Measurements from ENCODE around the gene IL36B.

The IL36B gene

DNA sequence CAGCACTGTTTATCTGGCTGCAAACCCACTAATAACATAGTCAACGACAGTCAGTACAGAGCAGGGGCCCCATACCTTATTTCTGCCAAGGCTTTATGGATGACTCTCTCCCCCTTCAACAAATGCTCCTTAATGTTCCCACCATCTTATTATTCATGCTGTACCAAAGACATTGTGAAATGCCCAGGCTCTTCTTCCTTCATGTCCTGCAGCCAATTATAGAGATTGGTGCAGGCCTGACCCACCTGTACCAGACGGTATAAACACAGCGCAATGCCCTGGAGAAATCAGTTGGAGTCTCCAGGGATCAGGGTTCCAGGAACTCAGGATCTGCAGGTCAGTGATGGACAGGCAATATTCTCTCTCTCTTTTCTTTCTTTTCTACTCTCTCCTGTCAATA is 15.0 kb upstream of the IL36B start, which contains the start of gene IL1F10:
Gene IL1F10 (plus strand): TSS at position 290 of the 400 bp plus-strand sequence. CDS start 4,769 bp downstream, outside the sequence.
- TF ChIP-seq Cebpa-rat (IDR thresholded peaks at IDR 0.05): no peak
- Histone ChIP-seq H3K27ac (no peak within 1 kb of the TSS), H3K9ac (no peak within 1 kb of the TSS), H3K36me3 (no peaks in the 10 kb centered on the region), H3K4me1 (no peaks in the 10 kb centered on the region), H3K4me3 (no peak within 1 kb of the TSS), H3K9me3 (peaks cover 7% of the 10 kb centered on the region), H3K27me3 (no peaks in the 10 kb centered on the region), H3K4me2 (no peak within 1 kb of the TSS), H4K20me1 (no peaks in the 10 kb centered on the region)

DNA sequence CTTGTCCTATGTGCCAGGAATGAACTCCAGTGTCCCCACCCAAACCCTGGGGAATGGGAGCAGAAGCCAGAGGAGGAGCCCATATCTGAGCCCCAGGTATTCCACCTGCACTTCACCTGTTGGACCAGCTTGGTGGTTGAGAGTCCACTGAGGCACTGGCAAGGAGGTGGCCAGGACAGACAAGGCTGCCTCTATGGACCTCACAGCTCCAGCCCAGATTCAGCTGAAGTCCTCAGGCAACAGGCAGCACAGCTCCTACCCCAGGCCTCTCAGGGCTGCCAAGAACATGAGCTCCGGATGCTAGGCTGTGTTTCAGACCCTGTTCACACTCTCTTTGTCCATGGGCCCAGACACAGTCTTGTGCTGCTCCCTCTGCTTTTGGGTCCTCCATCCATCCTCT is 12.2 kb upstream of the IL36B start:
- no peak for TF ChIP-seq Cebpa-rat (IDR thresholded peaks at IDR 0.05)
- Histone ChIP-seq H3K36me3 (no peaks in the 10 kb centered on the region), H3K4me3 (no peak overlapping the region), H3K4me1 (no peaks in the 10 kb centered on the region), H3K4me2 (no peak overlapping the region), H3K27me3 (no peaks in the 10 kb centered on the region), H3K27ac (no peak overlapping the region), H4K20me1 (no peaks in the 10 kb centered on the region), H3K9me3 (peaks cover 7% of the 10 kb centered on the region), H3K9ac (no peak overlapping the region)

DNA sequence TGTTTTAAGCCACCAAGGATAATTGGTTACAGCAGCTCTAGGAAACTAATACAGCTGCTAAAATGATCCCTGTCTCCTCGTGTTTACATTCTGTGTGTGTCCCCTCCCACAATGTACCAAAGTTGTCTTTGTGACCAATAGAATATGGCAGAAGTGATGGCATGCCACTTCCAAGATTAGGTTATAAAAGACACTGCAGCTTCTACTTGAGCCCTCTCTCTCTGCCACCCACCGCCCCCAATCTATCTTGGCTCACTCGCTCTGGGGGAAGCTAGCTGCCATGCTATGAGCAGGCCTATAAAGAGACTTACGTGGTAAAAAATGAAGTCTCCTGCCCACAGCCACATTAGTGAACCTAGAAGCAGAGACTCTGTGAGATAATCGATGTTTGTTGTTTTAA is 11.6 kb upstream of the IL36B start:
- TF ChIP-seq Cebpa-rat (IDR thresholded peaks at IDR 0.05): no peak
- no peaks in the 10 kb centered on the region for H3K36me3 ChIP-seq
- H3K9me3 ChIP-seq: peaks cover 7% of the 10 kb centered on the region
- H3K4me1 ChIP-seq: no peaks in the 10 kb centered on the region
- no peaks in the 10 kb centered on the region for H3K27me3 ChIP-seq
- no peaks in the 10 kb centered on the region for H4K20me1 ChIP-seq
- H3K27ac ChIP-seq: no peak overlapping the region
- no peak overlapping the region for H3K9ac ChIP-seq
- no peak overlapping the region for H3K4me3 ChIP-seq
- H3K4me2 ChIP-seq: no peak overlapping the region

DNA sequence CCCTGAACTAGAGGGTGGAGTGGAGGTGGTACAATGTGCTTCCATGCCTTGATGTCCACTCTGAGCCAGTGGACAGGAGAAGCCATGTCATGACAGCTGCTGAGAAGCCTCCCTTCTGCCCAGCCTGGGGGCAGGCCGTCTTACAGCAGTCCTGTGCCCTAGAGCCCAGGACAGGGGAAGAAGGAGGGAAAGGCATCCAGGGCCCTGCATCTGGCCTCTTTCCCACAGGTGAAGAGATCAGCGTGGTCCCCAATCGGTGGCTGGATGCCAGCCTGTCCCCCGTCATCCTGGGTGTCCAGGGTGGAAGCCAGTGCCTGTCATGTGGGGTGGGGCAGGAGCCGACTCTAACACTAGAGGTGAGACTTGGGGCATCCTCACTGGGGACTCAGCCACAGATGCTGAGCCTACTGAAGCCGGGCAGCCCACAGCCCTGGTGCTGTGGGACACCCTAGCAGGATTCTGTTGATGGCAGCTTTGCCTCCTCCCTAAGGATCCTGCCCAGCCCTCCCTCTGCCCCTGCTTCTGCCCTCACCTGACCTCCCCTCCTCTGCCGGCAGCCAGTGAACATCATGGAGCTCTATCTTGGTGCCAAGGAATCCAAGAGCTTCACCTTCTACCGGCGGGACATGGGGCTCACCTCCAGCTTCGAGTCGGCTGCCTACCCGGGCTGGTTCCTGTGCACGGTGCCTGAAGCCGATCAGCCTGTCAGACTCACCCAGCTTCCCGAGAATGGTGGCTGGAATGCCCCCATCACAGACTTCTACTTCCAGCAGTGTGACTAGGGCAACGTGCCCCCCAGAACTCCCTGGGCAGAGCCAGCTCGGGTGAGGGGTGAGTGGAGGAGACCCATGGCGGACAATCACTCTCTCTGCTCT is 9.5 kb upstream of the IL36B start:
- H3K9ac ChIP-seq: no peak overlapping the region
- H3K36me3 ChIP-seq: no peaks in the 10 kb centered on the region
- no peak overlapping the region for H3K4me3 ChIP-seq
- no peaks in the 10 kb centered on the region for H3K4me1 ChIP-seq
- H3K27ac ChIP-seq: no peak overlapping the region
- no peak overlapping the region for H3K4me2 ChIP-seq
- no peak for TF ChIP-seq Cebpa-rat (IDR thresholded peaks at IDR 0.05)
- H4K20me1 ChIP-seq: no peaks in the 10 kb centered on the region
- no peaks in the 10 kb centered on the region for H3K27me3 ChIP-seq
- peaks cover 7% of the 10 kb centered on the region for H3K9me3 ChIP-seq

DNA sequence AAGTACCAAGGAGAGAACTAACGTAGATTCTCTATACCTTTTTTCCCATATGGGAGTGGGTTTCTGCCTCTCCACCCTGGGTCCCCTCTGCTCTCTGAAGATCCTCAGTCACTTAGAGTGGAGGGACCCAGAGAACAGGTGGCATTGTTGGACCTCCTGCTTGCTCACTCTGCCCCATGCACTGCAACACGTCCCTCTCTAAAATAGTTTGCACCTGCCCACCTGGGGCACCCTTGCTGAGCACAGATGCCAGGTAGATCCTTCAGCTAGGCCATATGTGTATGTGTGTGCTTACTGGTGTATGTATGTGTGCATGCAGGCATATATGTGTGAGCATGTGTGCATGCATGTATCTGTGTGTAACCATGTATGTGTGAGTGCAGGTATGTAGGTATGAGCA is 8.6 kb upstream of the IL36B start:
- no peak overlapping the region for H3K27ac ChIP-seq
- no peak for TF ChIP-seq Cebpa-rat (IDR thresholded peaks at IDR 0.05)
- H3K9ac ChIP-seq: no peak overlapping the region
- no peaks in the 10 kb centered on the region for H3K4me1 ChIP-seq
- H3K27me3 ChIP-seq: no peaks in the 10 kb centered on the region
- H3K4me3 ChIP-seq: no peak overlapping the region
- no peaks in the 10 kb centered on the region for H3K36me3 ChIP-seq
- H4K20me1 ChIP-seq: no peaks in the 10 kb centered on the region
- peaks cover 9% of the 10 kb centered on the region for H3K9me3 ChIP-seq
- no peak overlapping the region for H3K4me2 ChIP-seq

DNA sequence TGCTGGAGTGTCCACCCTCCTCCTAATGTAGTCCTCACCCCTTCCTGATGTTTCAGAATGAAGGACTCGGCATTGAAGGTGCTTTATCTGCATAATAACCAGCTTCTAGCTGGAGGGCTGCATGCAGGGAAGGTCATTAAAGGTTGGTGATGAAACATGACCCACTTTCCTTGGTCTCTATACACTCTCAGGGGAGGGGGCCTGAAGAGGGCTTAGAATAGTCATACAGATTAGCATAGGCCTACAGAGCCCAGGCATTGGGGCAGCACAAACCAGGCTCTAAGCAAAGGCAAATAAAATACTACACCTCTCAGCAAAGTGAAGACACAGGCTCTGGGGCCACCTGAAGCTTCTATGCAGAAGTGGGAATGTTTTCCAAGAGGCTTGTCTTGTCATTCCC is 8.1 kb upstream of the IL36B start:
- peaks cover 13% of the 10 kb centered on the region for H3K9me3 ChIP-seq

DNA sequence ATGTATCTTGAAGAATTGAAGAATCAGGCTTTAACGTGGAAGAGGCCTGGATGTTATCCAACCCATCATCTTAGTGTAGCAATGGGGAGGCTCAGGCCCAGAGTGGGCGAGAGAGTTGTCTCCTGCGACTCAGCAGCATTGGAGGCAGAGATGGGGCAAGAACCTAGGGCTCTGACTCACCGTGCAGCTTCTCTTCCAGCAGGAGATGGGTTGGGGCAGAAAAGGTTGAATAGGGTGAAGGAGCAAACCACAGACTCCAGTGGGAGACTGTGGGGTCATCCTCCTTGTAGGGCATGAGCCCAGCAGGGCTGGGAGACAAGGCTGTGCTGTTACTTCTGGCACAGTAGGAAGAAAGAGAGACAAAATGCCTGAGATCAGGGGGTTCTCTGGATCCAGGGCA is 7.7 kb upstream of the IL36B start:
- no peaks in the 10 kb centered on the region for H4K20me1 ChIP-seq
- no peaks in the 10 kb centered on the region for H3K36me3 ChIP-seq
- no peak overlapping the region for H3K4me2 ChIP-seq
- peaks cover 17% of the 10 kb centered on the region for H3K9me3 ChIP-seq
- H3K4me3 ChIP-seq: no peak overlapping the region
- H3K4me1 ChIP-seq: no peaks in the 10 kb centered on the region
- H3K27ac ChIP-seq: no peak overlapping the region
- no peak overlapping the region for H3K9ac ChIP-seq
- H3K27me3 ChIP-seq: no peaks in the 10 kb centered on the region
- no peak for TF ChIP-seq Cebpa-rat (IDR thresholded peaks at IDR 0.05)

More for the DNA sequence above, 8.1 kb upstream of the IL36B start:
- Histone ChIP-seq H3K4me3 (no peak overlapping the region), H3K27ac (no peak overlapping the region), H3K36me3 (no peaks in the 10 kb centered on the region), H3K27me3 (no peaks in the 10 kb centered on the region), H4K20me1 (no peaks in the 10 kb centered on the region), H3K9ac (no peak overlapping the region), H3K4me1 (no peaks in the 10 kb centered on the region), H3K4me2 (no peak overlapping the region)
- TF ChIP-seq Cebpa-rat (IDR thresholded peaks at IDR 0.05): no peak

DNA sequence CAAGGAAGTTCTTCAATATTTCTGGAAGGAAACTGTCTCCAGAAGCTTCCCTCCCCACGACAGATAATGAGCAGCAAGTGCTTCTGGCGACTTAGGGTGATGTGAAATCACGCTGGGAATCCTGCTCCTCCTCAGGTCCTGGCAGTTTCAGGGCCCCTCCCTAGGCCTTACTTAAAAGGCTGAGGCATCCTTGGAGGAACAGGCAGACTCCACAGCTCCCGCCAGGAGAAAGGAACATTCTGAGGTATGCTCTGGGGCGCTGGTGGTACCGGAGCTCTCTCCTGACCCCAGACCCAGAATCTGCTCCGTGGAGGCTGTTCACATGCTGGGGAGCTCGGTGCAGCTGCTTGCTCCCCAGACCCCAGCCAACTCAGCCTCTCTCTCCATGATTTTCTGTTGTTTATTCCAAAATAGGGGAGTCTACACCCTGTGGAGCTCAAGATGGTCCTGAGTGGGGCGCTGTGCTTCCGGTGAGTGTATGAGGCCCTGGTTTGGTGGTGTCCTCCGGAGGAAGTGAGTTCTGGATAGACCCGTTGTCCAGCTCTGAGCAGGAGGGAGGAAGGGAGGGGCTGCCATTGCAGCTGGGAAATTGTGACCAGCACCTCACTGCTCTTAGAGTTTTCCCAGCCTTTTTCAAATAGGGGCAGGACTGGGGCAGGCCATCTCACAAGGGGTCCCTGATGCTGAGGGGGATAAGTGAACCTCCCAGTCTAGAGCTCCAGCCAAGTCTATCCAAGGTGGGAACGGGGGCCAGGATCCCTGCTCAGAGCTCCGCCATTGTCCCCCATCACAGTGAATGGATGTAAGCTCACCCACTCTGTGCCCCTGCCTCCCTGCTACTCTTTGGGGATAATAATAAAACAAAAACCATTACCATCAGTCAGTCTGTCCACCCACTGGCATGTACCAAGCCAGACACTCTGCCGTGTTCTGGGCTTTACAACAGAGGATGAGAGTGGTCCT is 6.6 kb upstream of the IL36B start, which contains the start of gene IL36RN:
Gene IL36RN (plus strand): TSS at position 201 of the 963 bp plus-strand sequence. CDS start 241 bp downstream, at position 442.
- no peak for TF ChIP-seq Cebpa-rat (IDR thresholded peaks at IDR 0.05)
- no peaks in the 10 kb centered on the region for H3K4me1 ChIP-seq
- no peak within 1 kb of the TSS for H3K27ac ChIP-seq
- peaks cover 22% of the 10 kb centered on the region for H3K9me3 ChIP-seq
- H3K36me3 ChIP-seq: no peaks in the 10 kb centered on the region
- no peaks in the 10 kb centered on the region for H4K20me1 ChIP-seq
- no peak within 1 kb of the TSS for H3K4me2 ChIP-seq
- H3K4me3 ChIP-seq: no peak within 1 kb of the TSS
- H3K9ac ChIP-seq: no peak within 1 kb of the TSS
- H3K27me3 ChIP-seq: no peaks in the 10 kb centered on the region

DNA sequence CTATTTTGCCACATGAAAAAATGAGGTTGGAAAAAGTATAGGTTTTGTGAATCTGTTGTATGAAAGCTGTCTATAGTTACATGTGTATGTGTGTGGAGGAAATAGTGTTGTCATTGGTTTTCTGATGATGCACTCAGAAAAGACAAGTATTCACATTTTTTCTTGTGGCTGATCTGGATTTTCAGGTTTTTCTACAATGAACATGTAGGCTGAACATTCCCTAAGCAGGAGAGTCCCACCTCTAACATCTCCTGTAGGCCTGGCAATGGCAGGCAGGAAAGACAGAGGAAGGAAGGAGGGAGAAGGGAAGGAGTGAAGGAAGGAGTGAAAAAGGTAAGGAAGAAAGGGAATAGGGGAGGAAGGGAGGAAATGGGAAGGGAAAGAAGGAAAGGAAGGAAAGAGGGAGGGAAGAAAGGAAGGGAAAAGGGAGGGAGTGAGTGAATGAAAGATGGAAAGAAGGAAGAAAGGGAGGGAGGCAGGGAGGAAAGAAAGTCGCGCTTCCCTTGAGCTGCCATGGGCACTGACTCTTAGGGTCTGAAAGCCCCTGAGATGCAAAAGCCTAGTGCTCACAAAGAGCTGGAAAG is 5.8 kb upstream of the IL36B start:
- no peaks in the 10 kb centered on the region for H4K20me1 ChIP-seq
- TF ChIP-seq Cebpa-rat (IDR thresholded peaks at IDR 0.05): no peak
- H3K4me2 ChIP-seq: no peak overlapping the region
- no peak overlapping the region for H3K9ac ChIP-seq
- H3K36me3 ChIP-seq: no peaks in the 10 kb centered on the region
- H3K27ac ChIP-seq: no peak overlapping the region
- no peaks in the 10 kb centered on the region for H3K27me3 ChIP-seq
- no peak overlapping the region for H3K4me3 ChIP-seq
- H3K9me3 ChIP-seq: peaks cover 29% of the 10 kb centered on the region
- H3K4me1 ChIP-seq: no peaks in the 10 kb centered on the region
